ENCODE results near the gene SEZ6L.

GRCh38 chr22:26281941-26282340, 112.7 kb downstream of the SEZ6L start:
- no peak for TF ChIP-seq ZNF274 (IDR thresholded peaks at IDR 0.05; ENCODE audit: low read depth, low read length)
- TF ChIP-seq YY1 (IDR thresholded peaks at IDR 0.05; ENCODE audit: insufficient read depth, insufficient read length) = no peak
- no peak for TF ChIP-seq SUZ12 (IDR thresholded peaks at IDR 0.05; ENCODE audit: extremely low read depth, insufficient read depth, insufficient read length)
